Measurements from ENCODE around the gene CPA4.

DNA sequence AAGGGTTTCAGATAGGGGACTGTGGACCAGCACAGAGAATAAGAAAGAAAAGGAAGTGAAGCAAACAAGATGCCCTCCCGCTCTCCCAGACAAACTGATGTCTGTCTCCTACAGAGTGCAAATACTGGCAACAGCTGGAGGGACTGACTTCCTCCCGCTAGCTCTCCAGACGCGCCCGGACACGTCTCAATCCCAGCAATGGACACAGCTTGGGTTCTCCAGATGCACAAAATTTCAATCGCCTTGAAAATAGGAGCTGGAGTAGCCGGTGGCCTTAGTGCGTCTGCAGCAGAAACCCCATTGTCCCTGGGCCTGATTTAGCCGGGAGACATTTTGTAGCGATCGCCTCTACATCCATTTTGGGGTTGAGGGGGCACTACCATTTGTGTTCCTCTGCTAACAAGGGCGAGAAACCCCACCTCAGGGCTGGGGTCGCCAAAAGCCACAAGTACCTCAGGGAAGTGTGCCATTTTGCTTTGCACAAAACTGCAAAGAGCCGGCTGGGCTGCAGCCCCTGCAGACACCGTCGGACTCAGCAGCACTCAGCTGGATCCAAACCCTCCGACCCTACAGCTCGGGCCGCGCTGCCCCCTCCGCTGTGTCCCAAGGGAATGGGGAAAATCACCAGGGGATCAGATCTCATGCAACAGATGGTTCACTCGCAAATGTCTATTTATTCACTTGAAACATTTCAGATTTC, 20.4 kb upstream of the CPA4 start:
- TF ChIP-seq, protein P1, sequence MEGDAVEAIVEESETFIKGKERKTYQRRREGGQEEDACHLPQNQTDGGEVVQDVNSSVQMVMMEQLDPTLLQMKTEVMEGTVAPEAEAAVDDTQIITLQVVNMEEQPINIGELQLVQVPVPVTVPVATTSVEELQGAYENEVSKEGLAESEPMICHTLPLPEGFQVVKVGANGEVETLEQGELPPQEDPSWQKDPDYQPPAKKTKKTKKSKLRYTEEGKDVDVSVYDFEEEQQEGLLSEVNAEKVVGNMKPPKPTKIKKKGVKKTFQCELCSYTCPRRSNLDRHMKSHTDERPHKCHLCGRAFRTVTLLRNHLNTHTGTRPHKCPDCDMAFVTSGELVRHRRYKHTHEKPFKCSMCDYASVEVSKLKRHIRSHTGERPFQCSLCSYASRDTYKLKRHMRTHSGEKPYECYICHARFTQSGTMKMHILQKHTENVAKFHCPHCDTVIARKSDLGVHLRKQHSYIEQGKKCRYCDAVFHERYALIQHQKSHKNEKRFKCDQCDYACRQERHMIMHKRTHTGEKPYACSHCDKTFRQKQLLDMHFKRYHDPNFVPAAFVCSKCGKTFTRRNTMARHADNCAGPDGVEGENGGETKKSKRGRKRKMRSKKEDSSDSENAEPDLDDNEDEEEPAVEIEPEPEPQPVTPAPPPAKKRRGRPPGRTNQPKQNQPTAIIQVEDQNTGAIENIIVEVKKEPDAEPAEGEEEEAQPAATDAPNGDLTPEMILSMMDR (IDR thresholded peaks at IDR 0.05) = no peak
- TF ChIP-seq POLR2A (IDR thresholded peaks at IDR 0.05) = no peak
